SK-N-MC (cell line): ENCODE measurements around the gene RNF2.

Experiments used
- DNase-seq: peaks from one replicate; pipeline ENCODE4 v3.0.0-alpha.2; 2011; ENCODE audit warnings: low read depth, low spot score
- H3K27ac ChIP-seq: fragments of 200-600 bp; sonication (generic); 2 replicates; pipeline ENCODE4 v1.5.1; 2016; ENCODE audit warnings: mixed run types
- H3K36me3 ChIP-seq: fragments of 200-600 bp; sonication (generic); 2 replicates; pipeline ENCODE4 v1.6.1; 2017; ENCODE audit warnings: antibody characterized with exemption, low read length, mixed read lengths; ENCODE audit not compliant: insufficient read depth
- H3K4me3 ChIP-seq: fragments of 200-600 bp; sonication (generic); 2 replicates; pipeline ENCODE4 v1.5.1; 2016
- H3K9ac ChIP-seq: fragments of 200-600 bp; sonication (generic); 2 replicates; pipeline ENCODE4 v1.8.0; 2017; ENCODE audit warnings: mixed run types, mixed read lengths; ENCODE audit not compliant: insufficient read length
- H3K9me3 ChIP-seq: fragments of 200-600 bp; sonication (generic); 2 replicates; pipeline ENCODE4 v1.6.1; 2017; ENCODE audit warnings: low read depth, mild to moderate bottlenecking, antibody characterized with exemption, low read length, moderate library complexity, mixed read lengths
- EZH2 ChIP-seq: fragments of 200-600 bp; sonication (generic); IDR thresholded peaks from one replicate; pipeline ENCODE4 v1.6.1; 2017; ENCODE audit warnings: antibody characterized with exemption
- FOXP2 ChIP-seq: optimal IDR thresholded peaks from 2 replicates; pipeline ENCODE3; 2011; ENCODE audit warnings: mild to moderate bottlenecking, moderate library complexity; ENCODE audit not compliant: insufficient read depth; ENCODE audit errors: extremely low read length, control extremely low read depth
- POLR2AphosphoS5 ChIP-seq: IDR thresholded peaks from 2 replicates; pipeline ENCODE4 v1.6.1; 2012; ENCODE audit warnings: mild to moderate bottlenecking, low read depth, low read length, borderline replicate concordance

RNF2 gene

DNA sequence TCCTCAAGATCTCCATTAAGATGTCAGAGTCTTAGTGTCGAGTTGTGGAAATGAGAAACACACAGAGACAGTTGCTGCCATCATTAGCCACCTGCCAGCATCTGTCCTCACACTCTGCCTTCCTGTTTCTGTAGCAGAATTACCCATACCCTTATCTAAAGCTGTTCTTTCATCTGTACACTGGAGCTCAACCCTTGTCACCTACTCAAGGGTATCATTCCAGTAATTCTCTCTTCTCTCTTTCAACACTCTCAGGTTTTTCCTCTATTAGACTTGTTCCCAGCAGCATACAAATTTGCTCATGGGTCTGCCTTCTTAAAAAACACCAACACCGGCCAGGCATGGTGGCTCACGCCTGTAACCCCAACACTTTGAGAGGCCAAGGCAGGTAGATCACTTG, 27.4 kb upstream of the RNF2 start:
- no peaks in the 10 kb centered on the region for H3K9me3 ChIP-seq
- no peak for DNase-seq
- TF ChIP-seq EZH2 = no peak
- TF ChIP-seq POLR2AphosphoS5 = no peak
- no peak for TF ChIP-seq FOXP2
- H3K27ac ChIP-seq = no peak overlapping the region
- no peak overlapping the region for H3K4me3 ChIP-seq
- no peak overlapping the region for H3K9ac ChIP-seq
- no peaks in the 10 kb centered on the region for H3K36me3 ChIP-seq

DNA sequence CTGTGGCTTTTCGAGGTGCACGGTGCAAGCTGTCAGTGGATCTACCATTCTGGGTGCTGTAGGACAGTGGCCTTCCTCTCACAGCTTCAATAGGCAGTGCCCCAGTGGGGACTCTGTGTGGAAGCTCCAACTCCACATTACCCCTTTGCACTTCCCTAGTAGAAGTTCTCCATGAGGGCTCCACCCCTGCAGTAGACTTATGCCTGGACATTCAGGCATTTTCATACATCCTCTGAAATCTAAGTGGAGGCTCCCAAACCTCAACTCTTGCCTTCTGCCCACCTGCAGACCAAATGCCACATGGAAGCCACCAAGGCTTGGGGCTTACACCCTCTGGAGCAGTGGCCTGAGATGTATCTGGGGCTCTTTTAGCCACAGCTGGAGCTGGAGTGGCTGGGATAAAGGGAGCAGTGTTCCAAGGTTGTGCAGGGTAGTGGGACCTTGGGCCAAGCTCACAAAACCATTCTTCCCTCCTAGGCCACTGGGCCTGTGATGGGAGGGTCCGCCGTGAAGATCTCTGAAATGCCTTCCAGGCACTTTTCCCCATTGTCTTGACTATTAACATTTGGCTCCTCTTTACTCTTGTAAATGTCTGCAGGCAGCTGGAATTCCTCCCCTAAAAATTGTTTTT, 18.0 kb upstream of the RNF2 start:
- no peak for TF ChIP-seq EZH2
- no peak for TF ChIP-seq POLR2AphosphoS5
- TF ChIP-seq FOXP2 = no peak
- Histone ChIP-seq H3K9me3 (no peaks in the 10 kb centered on the region), H3K4me3 (no peak overlapping the region), H3K36me3 (no peaks in the 10 kb centered on the region), H3K9ac (no peak overlapping the region), H3K27ac (no peak overlapping the region)
- no peak for DNase-seq

DNA sequence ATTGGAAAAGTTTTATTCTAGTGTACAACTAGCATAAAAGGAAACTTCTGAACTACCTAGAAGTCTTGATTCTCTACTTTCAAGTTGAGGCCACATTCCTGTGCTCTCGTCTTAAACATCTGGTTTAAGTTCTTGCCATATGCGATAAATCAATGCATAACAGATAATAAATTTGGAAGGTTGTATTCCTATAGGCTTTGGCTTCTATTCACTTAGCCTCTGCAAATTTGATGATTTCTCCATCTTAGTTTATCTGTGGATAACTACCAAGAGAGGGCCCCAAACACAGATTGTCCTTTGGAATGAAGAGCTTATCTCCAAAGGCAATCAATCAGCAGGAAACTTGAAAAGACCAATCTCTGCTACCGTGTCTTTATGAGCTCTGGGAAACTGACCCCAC, 11.7 kb upstream of the RNF2 start:
- H3K9ac ChIP-seq = no peak overlapping the region
- H3K9me3 ChIP-seq = no peaks in the 10 kb centered on the region
- no peak for TF ChIP-seq EZH2
- TF ChIP-seq POLR2AphosphoS5 = no peak
- no peak for TF ChIP-seq FOXP2
- no peaks in the 10 kb centered on the region for H3K36me3 ChIP-seq
- H3K4me3 ChIP-seq = peak overlapping the region; percentile 33
- peak; percentile 32 for DNase-seq
- peak overlapping the region; percentile 72; the same call in 1 of the 2 replicates for H3K27ac ChIP-seq

DNA sequence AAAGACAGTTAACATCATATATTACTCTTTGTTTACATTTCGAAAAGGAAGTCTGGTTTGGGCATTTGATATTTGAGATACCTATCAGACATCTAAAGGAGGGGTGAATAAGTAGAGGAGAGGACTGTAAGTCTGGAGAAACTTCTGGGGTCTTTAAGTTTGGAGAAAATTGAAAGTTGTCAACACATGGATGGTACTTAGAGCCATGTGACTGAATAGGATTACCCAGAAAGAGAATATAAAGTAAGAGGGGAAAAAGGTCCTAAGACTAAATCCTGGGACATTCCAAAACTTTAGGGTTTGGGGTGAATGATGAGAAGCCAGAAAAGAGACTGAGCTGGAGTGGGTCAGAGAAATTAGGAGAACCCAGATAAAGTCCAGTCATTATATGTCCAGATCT, 10.1 kb upstream of the RNF2 start:
- H3K27ac ChIP-seq = no peak overlapping the region
- no peaks in the 10 kb centered on the region for H3K36me3 ChIP-seq
- H3K9me3 ChIP-seq = no peaks in the 10 kb centered on the region
- no peak overlapping the region for H3K4me3 ChIP-seq
- DNase-seq = no peak
- no peak overlapping the region for H3K9ac ChIP-seq
- no peak for TF ChIP-seq POLR2AphosphoS5

DNA sequence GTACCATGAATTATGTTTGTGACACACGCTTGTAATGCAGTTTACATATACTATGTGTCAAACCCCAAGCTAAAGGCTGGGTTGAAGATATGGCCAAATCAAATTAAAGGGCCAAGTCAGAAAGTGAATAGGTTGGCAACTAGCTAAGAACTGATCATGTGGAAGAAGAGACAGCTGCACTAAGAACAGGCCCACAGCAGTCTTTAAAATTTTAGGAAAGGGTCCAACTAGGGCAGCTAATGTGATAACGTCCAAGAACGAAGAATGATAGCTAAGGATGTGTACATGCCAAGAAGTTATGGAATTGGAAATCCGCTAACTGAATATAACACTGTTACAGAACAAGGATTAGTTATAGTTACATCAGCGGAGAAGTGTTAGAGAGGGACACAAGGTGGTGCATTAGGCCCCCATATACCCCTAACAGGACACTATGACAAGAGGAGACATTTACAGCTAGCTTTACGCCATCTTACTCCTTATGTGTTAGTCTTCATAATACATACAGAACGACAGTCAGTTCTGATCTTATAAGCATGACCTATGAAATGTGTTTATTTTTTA, 6.5 kb upstream of the RNF2 start:
- H3K27ac ChIP-seq = no peak overlapping the region
- TF ChIP-seq POLR2AphosphoS5 = no peak
- no peak for TF ChIP-seq EZH2
- no peak for TF ChIP-seq FOXP2
- H3K9ac ChIP-seq = no peak overlapping the region
- H3K4me3 ChIP-seq = no peak overlapping the region
- no peaks in the 10 kb centered on the region for H3K36me3 ChIP-seq
- no peaks in the 10 kb centered on the region for H3K9me3 ChIP-seq
- no peak for DNase-seq

DNA sequence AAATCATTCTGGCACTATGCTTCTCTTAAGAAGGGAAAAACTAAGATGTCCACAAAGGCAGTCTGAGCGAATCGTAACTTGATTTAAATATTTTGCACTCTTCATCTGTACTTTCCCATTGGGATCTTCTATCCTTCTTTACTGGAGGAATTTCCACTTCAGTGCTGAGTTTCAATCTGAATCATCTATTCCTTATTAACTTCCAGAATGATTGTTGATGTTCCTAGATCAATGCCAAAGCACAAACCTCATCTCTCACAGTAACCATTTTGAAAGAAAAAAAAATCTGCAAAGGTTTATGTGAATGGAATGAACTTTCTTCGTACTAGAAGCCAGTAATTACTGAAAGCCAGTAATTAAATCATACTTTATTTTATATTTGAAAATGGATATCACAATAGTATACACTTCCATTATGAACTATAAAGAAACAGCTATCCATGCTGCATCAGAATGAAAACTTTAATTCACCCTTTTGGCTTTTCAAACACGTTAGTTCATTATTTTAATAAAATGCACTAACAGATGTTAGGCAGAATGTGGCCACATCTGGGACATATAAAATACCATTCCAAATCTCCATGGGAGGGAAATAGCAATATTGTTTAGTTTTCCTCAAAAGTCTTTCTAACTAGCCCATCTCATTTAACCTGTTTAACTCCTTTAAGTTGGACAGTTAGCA, 5.5 kb upstream of the RNF2 start:
- H3K9ac ChIP-seq = no peak overlapping the region
- H3K9me3 ChIP-seq = no peaks in the 10 kb centered on the region
- no peaks in the 10 kb centered on the region for H3K36me3 ChIP-seq
- H3K4me3 ChIP-seq = peak overlapping the region; percentile 15
- peak overlapping the region; percentile 6; the same call in 1 of the 2 replicates for H3K27ac ChIP-seq
- peak; percentile 18 for DNase-seq
- TF ChIP-seq EZH2 (no peak), POLR2AphosphoS5 (no peak), FOXP2 (no peak)

DNA sequence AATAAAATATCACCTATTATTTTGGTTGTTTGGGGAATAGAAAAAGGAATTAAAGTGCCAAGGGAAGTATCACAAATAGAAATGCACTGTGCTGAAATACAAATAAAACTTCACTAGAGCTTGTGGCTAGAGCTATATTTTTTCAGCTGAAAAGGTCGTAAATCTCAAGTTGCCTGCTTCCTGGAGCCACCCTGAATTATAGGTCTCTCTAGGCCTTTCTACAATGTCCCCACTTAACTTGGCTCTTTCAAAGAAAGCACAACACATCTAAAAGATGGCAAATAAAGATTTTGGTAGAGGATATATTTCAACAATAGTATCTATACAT, 5.0 kb upstream of the RNF2 start:
- TF ChIP-seq POLR2AphosphoS5 (no peak; the same call in 1 of the 2 replicates), FOXP2 (no peak), EZH2 (no peak)
- H3K36me3 ChIP-seq = no peaks in the 10 kb centered on the region
- peak; percentile 65 for DNase-seq

DNA sequence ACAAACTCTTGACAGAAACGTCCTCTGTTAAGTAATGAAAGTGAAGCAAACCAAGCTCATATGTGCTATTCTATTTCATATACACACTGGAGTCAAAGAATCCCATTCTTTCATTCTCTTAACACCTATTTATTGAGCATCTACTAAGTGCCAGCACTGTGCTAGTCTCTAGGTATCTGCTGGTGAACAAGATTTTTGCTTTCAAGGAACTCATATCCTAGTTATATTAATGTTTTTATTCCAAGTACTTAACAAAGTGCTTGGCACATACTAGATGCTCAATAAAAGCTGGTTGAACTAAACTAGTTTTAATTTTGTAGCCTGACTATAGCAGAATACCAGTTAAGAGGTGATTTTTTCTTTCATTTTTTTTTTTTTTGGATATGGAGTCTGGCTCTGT, 3.6 kb upstream of the RNF2 start:
- Histone ChIP-seq H3K27ac (no peak overlapping the region), H3K9ac (no peak overlapping the region), H3K36me3 (no peaks in the 10 kb centered on the region), H3K9me3 (no peaks in the 10 kb centered on the region), H3K4me3 (no peak overlapping the region)
- no peak for TF ChIP-seq POLR2AphosphoS5
- no peak for TF ChIP-seq EZH2
- TF ChIP-seq FOXP2 = no peak
- no peak for DNase-seq

More for the DNA sequence above, 5.0 kb upstream of the RNF2 start:
- peak overlapping the region; percentile 15 for H3K4me3 ChIP-seq
- no peaks in the 10 kb centered on the region for H3K9me3 ChIP-seq
- no peak overlapping the region for H3K9ac ChIP-seq
- peak overlapping the region; percentile 6; the same call in 1 of the 2 replicates for H3K27ac ChIP-seq
